Endometrium (tissue), 2 donors: ENCODE measurements around the gene FARS2.
"Not testable (repeated sequence)": the region's sequence is repeated elsewhere in the genome, so short reads cannot be mapped to it uniquely, and the experiment has no call there.

ENCODE experiments used
- FAIRE-seq: peaks from 2 replicates; lab custom pipeline; 2012; peaks lifted over from hg19 to GRCh38; lab: Jason Lieb, UNC
- donor health status: control.
- donor health status: control.

FARS2 gene

GRCh38 chr6:5806406-5806805 is 545.1 kb downstream of the FARS2 start:
- not testable (repeated sequence) for FAIRE-seq

GRCh38 chr6:5809450-5809849 is 548.1 kb downstream of the FARS2 start:
- no peak for FAIRE-seq

GRCh38 chr6:5811997-5812396 is 550.7 kb downstream of the FARS2 start:
- FAIRE-seq: no peak

GRCh38 chr6:5813625-5814027 is 552.3 kb downstream of the FARS2 start:
- FAIRE-seq: no peak

- no peak for FAIRE-seq
Measured at GRCh38 chr6:5814116-5814515, 552.8 kb downstream of the FARS2 start.

- FAIRE-seq: no peak
Measured at GRCh38 chr6:5814901-5815300, 553.6 kb downstream of the FARS2 start.

GRCh38 chr6:5817869-5818268 is 556.6 kb downstream of the FARS2 start:
- no peak for FAIRE-seq

GRCh38 chr6:5818959-5819358 is 557.6 kb downstream of the FARS2 start:
- FAIRE-seq: no peak
